Central memory CD8-positive, alpha-beta T cell (primary cell): ENCODE measurements around the gene S100A9.

ENCODE experiments used
- ATAC-seq: fragments of 150-1000 bp; cut with Tn5 transposase; replicated peaks from 2 replicates; pipeline ENCODE4 v1.10.0; 2022; ENCODE audit warnings: mild to moderate bottlenecking, moderate FRiP score, moderate number of reproducible peaks; ENCODE audit not compliant: poor library complexity, severe bottlenecking; ENCODE audit errors: extremely low read depth
- DNase-seq, 2 donors: peaks; one replicate each; pipeline ENCODE4 v3.0.0; 2021; ENCODE audit warnings: low spot score in 2 of 2
- H3K27ac Mint-ChIP-seq: one replicate; pipeline ENCODE4 v1.8.0; 2022; ENCODE audit warnings: low read depth, mild to moderate bottlenecking, moderate library complexity, mixed read lengths
- H3K27me3 Mint-ChIP-seq: one replicate; pipeline ENCODE4 v1.8.0; 2022; ENCODE audit warnings: mixed read lengths
- H3K36me3 Mint-ChIP-seq: one replicate; pipeline ENCODE4 v1.8.0; 2022; ENCODE audit warnings: mild to moderate bottlenecking, moderate library complexity, mixed read lengths; ENCODE audit not compliant: insufficient read depth
- H3K4me1 Mint-ChIP-seq: one replicate; pipeline ENCODE4 v1.8.0; 2022; ENCODE audit warnings: mixed read lengths
- H3K4me3 Mint-ChIP-seq: one replicate; pipeline ENCODE4 v1.8.0; 2022; ENCODE audit warnings: mild to moderate bottlenecking, moderate library complexity, mixed read lengths
- H3K9me3 Mint-ChIP-seq: one replicate; pipeline ENCODE4 v1.8.0; 2022; ENCODE audit warnings: mixed read lengths

S100A9 gene

DNA sequence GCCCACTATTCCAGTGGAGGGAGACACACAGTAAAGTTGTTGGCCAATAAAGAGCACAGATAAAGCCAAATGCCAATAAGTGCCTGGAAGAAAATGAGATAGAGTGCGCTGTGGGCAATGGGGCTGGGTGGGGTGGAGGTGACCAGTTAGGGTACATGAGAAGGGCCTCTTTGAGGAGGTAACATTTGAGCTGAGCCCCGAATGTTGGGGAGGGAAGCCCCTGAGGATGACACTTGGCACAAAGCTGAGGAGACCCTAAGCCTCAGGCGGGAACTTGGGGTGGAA is 979 bp downstream of the S100A9 start:
- no peaks in the 10 kb centered on the region for H3K36me3 Mint-ChIP-seq
- no peaks in the 10 kb centered on the region for H3K4me1 Mint-ChIP-seq
- ATAC-seq (no peak), DNase-seq (no peak)
- no peak overlapping the region for H3K27ac Mint-ChIP-seq
- peaks cover 54% of the 10 kb centered on the region for H3K27me3 Mint-ChIP-seq
- no peaks in the 10 kb centered on the region for H3K9me3 Mint-ChIP-seq
- no peak overlapping the region for H3K4me3 Mint-ChIP-seq

DNA sequence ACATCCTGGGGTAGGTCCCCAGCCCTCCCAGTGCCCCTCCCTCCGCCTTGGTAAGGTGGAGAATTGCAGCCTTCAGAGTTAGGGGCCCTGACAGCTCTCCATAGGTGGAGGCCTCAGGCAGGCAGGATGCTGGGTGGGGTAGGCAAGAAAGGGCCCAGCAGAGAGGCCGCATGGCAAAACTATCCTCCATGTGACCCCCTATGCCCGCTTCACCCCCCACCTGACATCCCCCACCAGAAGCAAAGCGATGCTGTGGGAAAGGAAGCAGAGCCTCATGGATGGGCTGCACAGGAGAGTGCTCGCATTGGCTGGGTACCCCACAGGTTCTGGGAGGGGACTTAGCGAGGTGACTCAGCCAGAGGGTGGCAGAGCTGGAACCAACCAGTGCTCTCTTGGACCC is 1.6 kb downstream of the S100A9 start:
- DNase-seq: peak in 1 of 2 donors; percentile 11
- H3K4me3 Mint-ChIP-seq: no peak overlapping the region
- no peak overlapping the region for H3K27ac Mint-ChIP-seq
- no peak for ATAC-seq
- H3K4me1 Mint-ChIP-seq: no peaks in the 10 kb centered on the region
- H3K27me3 Mint-ChIP-seq: peaks cover 55% of the 10 kb centered on the region
- H3K36me3 Mint-ChIP-seq: no peaks in the 10 kb centered on the region
- no peaks in the 10 kb centered on the region for H3K9me3 Mint-ChIP-seq

DNA sequence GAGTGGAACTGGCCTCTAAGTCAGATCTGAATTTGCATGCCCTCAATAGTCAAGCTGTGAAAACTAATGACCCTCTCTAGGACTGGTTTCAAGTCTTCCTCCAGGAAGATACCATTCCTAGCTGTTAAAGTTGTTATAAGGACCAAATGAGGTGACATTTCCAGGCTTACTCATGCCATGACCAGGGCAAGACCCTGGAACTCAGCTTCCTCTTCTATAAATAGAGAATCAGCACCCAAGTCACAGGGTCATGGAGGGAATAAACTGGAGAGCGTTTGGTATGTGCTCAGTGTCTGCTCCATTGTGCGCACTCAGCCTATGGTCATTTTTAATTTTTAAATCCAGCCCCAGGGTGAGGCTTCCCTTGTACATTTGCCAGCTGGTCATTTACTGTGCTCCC is 2.5 kb downstream of the S100A9 start:
- ATAC-seq: no peak
- Mint-ChIP-seq H3K36me3 (no peaks in the 10 kb centered on the region), H3K4me1 (no peaks in the 10 kb centered on the region), H3K4me3 (no peak overlapping the region), H3K9me3 (no peaks in the 10 kb centered on the region), H3K27me3 (peaks cover 64% of the 10 kb centered on the region), H3K27ac (no peak overlapping the region)
- DNase-seq: no peak

- Mint-ChIP-seq H3K36me3 (no peaks in the 10 kb centered on the region), H3K27me3 (peaks cover 69% of the 10 kb centered on the region), H3K9me3 (no peaks in the 10 kb centered on the region), H3K27ac (peak overlapping the region; percentile 29), H3K4me1 (no peaks in the 10 kb centered on the region), H3K4me3 (no peak overlapping the region)
- no peak for DNase-seq
- no peak for ATAC-seq
These were observed 3.2 kb downstream of the S100A9 start for GRCh38 chr1:153360592-153361479.

DNA sequence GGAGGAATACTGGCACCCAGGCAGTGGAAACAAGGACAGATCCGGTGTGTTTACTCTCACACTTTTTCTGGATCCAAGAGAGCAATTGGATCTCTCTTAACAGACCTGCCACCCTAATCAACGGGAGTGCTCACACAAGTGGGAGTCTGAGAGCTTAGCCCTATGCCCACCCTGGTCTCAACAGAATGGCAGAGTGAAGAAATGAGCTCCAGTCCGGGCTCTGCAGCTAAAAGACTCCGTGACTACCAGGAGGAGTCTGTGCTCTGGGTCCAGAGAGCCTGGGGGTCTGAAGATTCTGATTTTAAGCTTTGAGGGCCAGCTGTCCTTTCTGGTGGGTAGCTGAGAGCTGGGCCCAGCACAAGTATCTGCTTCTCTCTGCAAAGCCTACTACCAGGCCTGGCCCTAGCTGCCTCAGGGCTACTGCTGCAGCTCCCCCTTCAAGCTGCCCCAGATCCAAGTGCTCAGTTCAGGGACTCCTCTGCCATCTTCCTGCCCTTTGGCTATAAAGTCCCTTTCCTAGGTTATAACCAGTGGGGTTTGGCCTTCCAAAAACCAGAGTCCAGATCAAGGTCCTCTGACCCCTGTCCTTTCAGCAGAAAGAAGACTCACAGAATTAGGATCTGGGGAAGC is 3.9 kb downstream of the S100A9 start:
- ATAC-seq: no peak
- no peaks in the 10 kb centered on the region for H3K36me3 Mint-ChIP-seq
- H3K9me3 Mint-ChIP-seq: no peaks in the 10 kb centered on the region
- DNase-seq: no peak
- no peak overlapping the region for H3K27ac Mint-ChIP-seq
- H3K27me3 Mint-ChIP-seq: peaks cover 69% of the 10 kb centered on the region
- H3K4me1 Mint-ChIP-seq: no peaks in the 10 kb centered on the region
- H3K4me3 Mint-ChIP-seq: no peak overlapping the region

- Mint-ChIP-seq H3K9me3 (no peaks in the 10 kb centered on the region), H3K4me3 (no peak overlapping the region), H3K27ac (no peak overlapping the region), H3K27me3 (peaks cover 66% of the 10 kb centered on the region), H3K4me1 (no peaks in the 10 kb centered on the region), H3K36me3 (no peaks in the 10 kb centered on the region)
- no peak for ATAC-seq
- no peak for DNase-seq
These were observed 4.6 kb downstream of the S100A9 start for GRCh38 chr1:153362187-153362775.

DNA sequence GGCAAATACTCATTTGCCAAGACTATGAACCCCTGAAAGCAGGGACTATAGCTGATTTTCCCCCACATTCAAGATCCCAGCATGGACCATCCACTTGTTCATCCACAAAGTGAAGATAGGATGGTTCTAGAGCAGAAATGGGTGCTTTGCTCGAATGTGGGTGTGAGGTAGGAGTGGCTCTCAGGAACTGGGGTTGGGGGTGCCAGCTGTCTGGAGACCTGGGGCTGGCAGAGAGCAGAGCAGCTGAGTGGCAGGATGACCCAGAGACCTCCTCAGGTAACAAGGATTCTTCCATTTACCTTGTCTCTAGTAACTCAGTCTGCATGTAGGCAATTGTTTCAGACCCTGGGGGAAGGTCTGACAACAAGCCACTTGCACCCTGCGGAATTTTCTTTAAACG is 6.0 kb downstream of the S100A9 start:
- Mint-ChIP-seq H3K27me3 (peaks cover 58% of the 10 kb centered on the region), H3K4me3 (no peak overlapping the region), H3K36me3 (no peaks in the 10 kb centered on the region)

DNA sequence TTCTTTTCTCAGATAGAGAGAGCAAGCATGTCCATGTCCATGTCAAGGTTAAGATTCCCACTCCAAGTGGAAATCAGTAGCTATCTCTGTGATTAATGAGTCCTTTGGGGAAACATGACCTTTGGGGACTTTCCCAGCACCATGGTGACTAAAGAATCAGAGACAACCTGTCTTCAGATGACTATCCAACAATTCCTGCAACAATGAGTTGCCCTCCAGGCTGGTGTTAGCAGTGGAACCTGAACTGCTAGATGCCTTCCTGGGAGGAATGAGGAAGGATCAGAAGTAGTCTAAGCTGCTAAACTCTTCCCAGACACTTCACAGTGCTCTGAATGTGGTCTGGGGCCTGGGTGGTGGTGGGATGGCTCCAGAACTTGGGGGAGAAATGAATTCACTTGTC is 6.5 kb downstream of the S100A9 start:
- Mint-ChIP-seq H3K9me3 (no peaks in the 10 kb centered on the region), H3K36me3 (no peaks in the 10 kb centered on the region), H3K4me1 (no peaks in the 10 kb centered on the region), H3K27me3 (peaks cover 56% of the 10 kb centered on the region), H3K4me3 (no peak overlapping the region), H3K27ac (no peak overlapping the region)
- DNase-seq (no peak), ATAC-seq (no peak)

More for the DNA sequence above, 6.0 kb downstream of the S100A9 start:
- Mint-ChIP-seq H3K4me1 (no peaks in the 10 kb centered on the region), H3K9me3 (no peaks in the 10 kb centered on the region), H3K27ac (no peak overlapping the region)
- ATAC-seq: no peak
- no peak for DNase-seq

DNA sequence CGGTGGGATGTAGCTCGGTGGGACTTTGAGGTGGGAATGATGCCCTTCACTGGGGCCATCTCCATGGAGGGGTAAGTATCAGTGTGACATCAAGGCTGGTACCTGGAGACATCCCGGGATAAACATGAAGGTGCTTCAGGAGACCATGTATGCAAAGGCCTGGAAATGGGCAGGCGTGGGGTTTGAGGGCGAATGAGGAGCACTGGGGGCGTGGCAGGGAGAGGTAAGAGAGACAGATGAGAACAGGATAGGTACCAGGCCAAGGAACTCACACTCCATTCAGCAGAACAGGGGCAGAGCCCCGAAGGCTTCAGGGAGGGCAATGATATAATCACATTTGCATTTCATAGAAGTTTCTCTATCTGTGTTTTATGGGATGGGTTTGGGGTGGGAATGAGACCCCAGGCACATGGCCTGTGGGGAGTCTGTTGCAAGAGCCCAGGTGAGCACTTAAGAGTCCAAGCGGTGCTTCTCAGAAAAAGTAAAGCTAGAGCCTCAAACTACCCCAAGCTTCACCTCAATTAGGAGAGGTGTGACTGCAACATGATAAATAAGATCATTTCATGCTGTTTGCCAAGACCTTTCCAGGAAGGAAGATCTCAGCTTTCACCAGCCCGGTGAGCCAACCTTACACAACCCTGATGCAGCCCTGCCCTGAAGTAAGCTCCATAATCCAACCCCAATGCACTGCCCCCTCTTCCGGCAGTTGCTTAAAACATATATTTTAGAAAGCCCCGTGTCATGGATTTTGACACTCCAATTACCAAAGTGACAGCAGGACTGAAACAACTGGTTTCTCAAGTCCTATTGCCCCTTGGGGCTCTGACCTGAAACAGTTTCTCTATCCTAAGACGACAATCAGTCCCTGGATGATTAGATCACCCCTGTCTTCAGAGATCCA is 7.4 kb downstream of the S100A9 start:
- Mint-ChIP-seq H3K27me3 (peaks cover 64% of the 10 kb centered on the region), H3K4me3 (no peak overlapping the region)

DNA sequence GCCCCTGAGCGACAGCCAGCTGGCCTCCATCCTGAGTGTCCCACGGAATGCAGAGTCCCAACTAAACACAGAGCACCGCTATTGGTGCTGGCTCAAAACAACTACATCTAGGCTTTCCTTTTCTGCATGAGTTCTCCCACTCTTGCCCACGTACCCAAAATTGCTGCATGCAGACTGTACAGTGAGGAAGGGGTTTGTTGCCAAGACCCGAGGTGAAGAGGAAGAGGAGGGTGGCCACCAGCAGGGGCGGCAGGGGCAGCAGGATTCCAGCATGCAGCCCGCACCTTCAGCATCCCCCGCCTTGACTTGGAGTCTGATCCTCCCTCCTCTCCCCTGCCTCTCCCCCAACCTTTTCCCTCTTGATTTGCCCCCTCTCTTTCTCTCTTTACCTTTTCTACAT is 8.0 kb downstream of the S100A9 start:
- H3K27me3 Mint-ChIP-seq: peaks cover 69% of the 10 kb centered on the region
- no peak for DNase-seq

More for the DNA sequence above, 7.4 kb downstream of the S100A9 start:
- Mint-ChIP-seq H3K4me1 (no peaks in the 10 kb centered on the region), H3K9me3 (no peaks in the 10 kb centered on the region), H3K36me3 (no peaks in the 10 kb centered on the region), H3K27ac (no peak overlapping the region)
- ATAC-seq (no peak), DNase-seq (no peak)

DNA sequence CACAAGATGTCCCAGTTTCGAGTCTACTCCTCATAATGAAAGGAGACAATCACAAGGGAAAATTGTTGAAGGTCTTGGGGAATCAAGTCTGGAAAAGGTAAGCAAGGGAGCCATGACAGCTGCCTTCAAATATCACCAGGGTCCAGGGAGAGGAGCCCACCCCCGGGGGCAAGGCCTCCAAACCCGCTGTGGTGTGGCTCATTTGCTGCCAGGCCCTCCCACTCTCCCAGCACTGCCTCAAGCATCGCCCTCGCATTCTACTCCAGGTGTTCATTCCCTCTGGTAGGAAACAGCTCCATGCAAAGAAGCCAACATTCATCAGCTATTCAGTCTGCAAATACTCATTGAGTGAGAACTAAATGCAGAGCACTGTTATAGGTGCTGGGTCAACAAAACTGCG is 8.6 kb downstream of the S100A9 start:
- Mint-ChIP-seq H3K4me1 (no peaks in the 10 kb centered on the region), H3K36me3 (no peaks in the 10 kb centered on the region), H3K27me3 (peaks cover 63% of the 10 kb centered on the region), H3K4me3 (no peak overlapping the region), H3K27ac (no peak overlapping the region), H3K9me3 (no peaks in the 10 kb centered on the region)
- DNase-seq (no peak), ATAC-seq (no peak)

More for the DNA sequence above, 8.0 kb downstream of the S100A9 start:
- Mint-ChIP-seq H3K27ac (no peak overlapping the region), H3K4me1 (no peaks in the 10 kb centered on the region), H3K9me3 (no peaks in the 10 kb centered on the region), H3K4me3 (no peak overlapping the region), H3K36me3 (no peaks in the 10 kb centered on the region)
- no peak for ATAC-seq

DNA sequence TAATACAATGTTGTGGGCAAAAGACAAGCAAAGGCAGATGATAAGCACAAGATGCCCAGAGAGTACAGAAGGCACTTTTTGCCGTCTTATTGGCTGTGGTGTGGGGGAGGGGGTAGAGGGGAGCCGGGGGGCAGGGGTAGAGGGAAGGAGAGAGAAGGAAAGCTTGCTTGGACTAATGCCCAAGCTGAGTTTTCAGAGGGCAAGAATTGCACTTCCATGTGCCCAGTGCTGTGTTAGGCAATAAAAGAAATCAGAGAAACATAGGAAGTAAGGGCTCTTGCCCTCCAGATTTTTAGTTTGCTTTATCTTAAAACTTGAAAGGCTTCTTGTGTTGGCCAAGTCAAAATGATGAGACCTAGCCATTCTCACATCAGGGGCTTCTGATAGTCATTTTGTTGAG is 9.4 kb downstream of the S100A9 start:
- H3K27ac Mint-ChIP-seq: no peak overlapping the region
- no peaks in the 10 kb centered on the region for H3K36me3 Mint-ChIP-seq
- no peaks in the 10 kb centered on the region for H3K9me3 Mint-ChIP-seq
- H3K4me1 Mint-ChIP-seq: no peaks in the 10 kb centered on the region
- DNase-seq: no peak
- no peak overlapping the region for H3K4me3 Mint-ChIP-seq
- peaks cover 67% of the 10 kb centered on the region for H3K27me3 Mint-ChIP-seq
- no peak for ATAC-seq
